DMS53 treated with DMSO at 0.1 percent for 48 hours (cell line): ENCODE measurements around the gene ZNRF3.
"Not testable (repeated sequence)": the region's sequence is repeated elsewhere in the genome, so short reads cannot be mapped to it uniquely, and the experiment has no call there.

Experiments used
- DNase-seq: peaks from one replicate; lab custom pipeline; 2025; ENCODE audit not compliant: unreplicated experiment; lab: John Stamatoyannopoulos, UW

ZNRF3 gene

GRCh38 chr22:29003975-29004646 is 120.7 kb downstream of the ZNRF3 start:
- DNase-seq: no peak

GRCh38 chr22:29004647-29005371 is 121.4 kb downstream of the ZNRF3 start:
- peak; percentile 53 for DNase-seq

GRCh38 chr22:29005754-29006153 is 122.4 kb downstream of the ZNRF3 start:
- DNase-seq: not testable (repeated sequence)

GRCh38 chr22:29006346-29006745 is 123.0 kb downstream of the ZNRF3 start:
- no peak for DNase-seq

GRCh38 chr22:29009148-29009547 is 125.8 kb downstream of the ZNRF3 start:
- DNase-seq: no peak

- DNase-seq: no peak
Observed at GRCh38 chr22:29011240-29012100, 128.1 kb downstream of the ZNRF3 start.

GRCh38 chr22:29012101-29012433 is 128.7 kb downstream of the ZNRF3 start:
- no peak for DNase-seq

GRCh38 chr22:29012952-29013351 is 129.6 kb downstream of the ZNRF3 start:
- DNase-seq: no peak

- no peak for DNase-seq
Observed at GRCh38 chr22:29014293-29014692, 130.9 kb downstream of the ZNRF3 start.

GRCh38 chr22:29014773-29015172 is 131.4 kb downstream of the ZNRF3 start:
- no peak for DNase-seq

GRCh38 chr22:29016067-29016938 is 132.9 kb downstream of the ZNRF3 start:
- DNase-seq: no peak

- DNase-seq: no peak
Observed at GRCh38 chr22:29018293-29019189, 135.2 kb downstream of the ZNRF3 start.

- no peak for DNase-seq
Observed at GRCh38 chr22:29022101-29022817, 138.9 kb downstream of the ZNRF3 start.

GRCh38 chr22:29023172-29023796 is 139.9 kb downstream of the ZNRF3 start:
- no peak for DNase-seq

- DNase-seq: no peak
Observed at GRCh38 chr22:29026579-29026978, 143.2 kb downstream of the ZNRF3 start.

- no peak for DNase-seq
Observed at GRCh38 chr22:29028468-29028867, 145.1 kb downstream of the ZNRF3 start.

- DNase-seq: no peak
Observed at GRCh38 chr22:29029202-29030000, 146.0 kb downstream of the ZNRF3 start.

- no peak for DNase-seq
Observed at GRCh38 chr22:29030016-29030617, 146.7 kb downstream of the ZNRF3 start.
